H9 (cell line): Measurements from ENCODE around the gene METTL9. TPM values are rescaled to one million over a fixed set of nuclear protein-coding genes. Genes with fewer than 3 reads are reported as not detected.
"Not testable (repeated sequence)": the region's sequence is repeated elsewhere in the genome, so short reads cannot be mapped to it uniquely, and the experiment has no call there.

ENCODE experiments used
- DNase-seq: peaks from one replicate; pipeline ENCODE4 v3.0.0-alpha.2; 2017
- H2AFZ ChIP-seq: one replicate; pipeline ENCODE4 v1.6.1; 2013; ENCODE audit warnings: mild to moderate bottlenecking, low read length, control low read depth, moderate library complexity
- H2AK5ac ChIP-seq: 2 replicates; pipeline ENCODE4 v1.6.1; 2013; ENCODE audit warnings: low read length, control low read depth, mixed read lengths; ENCODE audit not compliant: insufficient read length
- H2BK120ac ChIP-seq: one replicate; pipeline ENCODE4 v1.6.1; 2013; ENCODE audit warnings: low read depth, mild to moderate bottlenecking, low read length, control low read depth, inconsistent platforms; ENCODE audit not compliant: poor library complexity, severe bottlenecking
- H2BK12ac ChIP-seq: 2 replicates; pipeline ENCODE4 v1.6.1; 2013; ENCODE audit warnings: low read length, control low read depth, mixed read lengths, low read depth; ENCODE audit not compliant: insufficient read length
- H2BK15ac ChIP-seq: 2 replicates; pipeline ENCODE4 v1.6.1; 2013; ENCODE audit warnings: low read depth, low read length, control low read depth
- H2BK20ac ChIP-seq: one replicate; pipeline ENCODE4 v1.6.1; 2013; ENCODE audit warnings: low read depth, mild to moderate bottlenecking, low read length, control low read depth, inconsistent platforms; ENCODE audit not compliant: poor library complexity, severe bottlenecking
- H2BK5ac ChIP-seq: 2 replicates; pipeline ENCODE4 v1.6.1; 2013; ENCODE audit warnings: low read length, control low read depth, mixed read lengths; ENCODE audit not compliant: insufficient read length
- H3K14ac ChIP-seq: 2 replicates; pipeline ENCODE4 v1.6.1; 2013; ENCODE audit warnings: low read length, control low read depth; ENCODE audit not compliant: insufficient read depth
- H3K18ac ChIP-seq: 2 replicates; pipeline ENCODE4 v1.6.1; 2013; ENCODE audit warnings: low read depth, mild to moderate bottlenecking, mixed read lengths, low read length, control low read depth; ENCODE audit not compliant: insufficient read length
- H3K23ac ChIP-seq: 2 replicates; pipeline ENCODE4 v1.6.1; 2013; ENCODE audit warnings: low read length, control low read depth, mixed read lengths, low read depth; ENCODE audit not compliant: insufficient read length
- H3K23me2 ChIP-seq: 2 replicates; pipeline ENCODE4 v1.6.1; 2013; ENCODE audit warnings: low read depth, mild to moderate bottlenecking, mixed read lengths, low read length, control low read depth; ENCODE audit not compliant: insufficient read length, poor library complexity, severe bottlenecking
- H3K27ac ChIP-seq: 2 replicates; pipeline ENCODE4 v1.5.1; 2013; ENCODE audit warnings: low read length, control low read depth, mixed read lengths, low read depth; ENCODE audit not compliant: insufficient read length
- H3K27me3 ChIP-seq: 2 replicates; pipeline ENCODE4 v1.6.1; 2013; ENCODE audit warnings: low read length, control low read depth, inconsistent platforms; ENCODE audit not compliant: insufficient read depth
- H3K4ac ChIP-seq: 2 replicates; pipeline ENCODE4 v1.6.1; 2013; ENCODE audit warnings: low read depth, mild to moderate bottlenecking, control low read depth, inconsistent platforms, low read length, moderate library complexity
- H3K4me1 ChIP-seq: 2 replicates; pipeline ENCODE4 v1.6.1; 2013; ENCODE audit warnings: low read length, control low read depth, inconsistent platforms; ENCODE audit not compliant: insufficient read depth
- H3K4me2 ChIP-seq: 2 replicates; pipeline ENCODE4 v1.6.1; 2013; ENCODE audit warnings: low read length, control low read depth, mixed read lengths; ENCODE audit not compliant: insufficient read length, insufficient read depth
- H3K56ac ChIP-seq: 2 replicates; pipeline ENCODE4 v1.6.1; 2013; ENCODE audit warnings: low read depth, mild to moderate bottlenecking, mixed read lengths, low read length, control low read depth; ENCODE audit not compliant: insufficient read length
- H3K79me1 ChIP-seq: 2 replicates; pipeline ENCODE4 v1.6.1; 2013; ENCODE audit warnings: low read depth, mild to moderate bottlenecking, moderate library complexity, low read length, control low read depth, inconsistent platforms; ENCODE audit not compliant: insufficient read depth, poor library complexity, severe bottlenecking
- H3K79me2 ChIP-seq: 2 replicates; pipeline ENCODE4 v1.6.1; 2013; ENCODE audit warnings: low read length, control low read depth, inconsistent platforms; ENCODE audit not compliant: insufficient read depth
- H3K9ac ChIP-seq: 2 replicates; pipeline ENCODE4 v1.6.1; 2013; ENCODE audit warnings: low read length, control low read depth, mixed read lengths; ENCODE audit not compliant: insufficient read length; ENCODE audit errors: extremely low read depth
- H3K9me3 ChIP-seq: one replicate; pipeline ENCODE4 v1.6.1; 2013; ENCODE audit warnings: low read depth, low read length, inconsistent platforms; ENCODE audit not compliant: control insufficient read depth
- H3T11ph ChIP-seq: one replicate; pipeline ENCODE4 v1.6.1; 2013; ENCODE audit warnings: mild to moderate bottlenecking, low read length, control low read depth, inconsistent platforms
- H4K20me1 ChIP-seq: one replicate; pipeline ENCODE4 v1.6.1; 2013; ENCODE audit not compliant: control insufficient read depth, insufficient read length, insufficient read depth
- H4K5ac ChIP-seq: 2 replicates; pipeline ENCODE4 v1.6.1; 2013; ENCODE audit warnings: low read depth, mild to moderate bottlenecking, mixed read lengths, low read length, control low read depth; ENCODE audit not compliant: insufficient read length
- H4K8ac ChIP-seq: replicated peaks from 2 replicates; pipeline ENCODE4 v1.6.1; 2013; ENCODE audit warnings: low read length, control low read depth, mixed read lengths, low read depth; ENCODE audit not compliant: insufficient read length
- H4K91ac ChIP-seq: 2 replicates; pipeline ENCODE4 v1.6.1; 2013; ENCODE audit warnings: low read depth, mild to moderate bottlenecking, moderate library complexity, mixed read lengths, low read length, control low read depth; ENCODE audit not compliant: insufficient read length
- H3K27ac Mint-ChIP-seq, 3 experiments: 2 replicates in 2 of 3; 3 replicates in 1 of 3; pipeline ENCODE4 v1.8.0; 2020 to 2021; ENCODE audit warnings: mixed read lengths in 3 of 3, mild to moderate bottlenecking in 1 of 3, moderate library complexity in 1 of 3
- H3K27me3 Mint-ChIP-seq: 2 replicates; pipeline ENCODE4 v1.8.0; 2021; ENCODE audit warnings: low read depth, mild to moderate bottlenecking, moderate library complexity, mixed read lengths
- H3K36me3 Mint-ChIP-seq, 3 experiments: 2 replicates in 2 of 3; 3 replicates in 1 of 3; pipeline ENCODE4 v1.8.0; 2020 to 2021; ENCODE audit warnings: low read depth in 3 of 3, mixed read lengths in 3 of 3; ENCODE audit not compliant: insufficient read depth in 1 of 3
- H3K4me1 Mint-ChIP-seq, 2 experiments: 2 replicates each; pipeline ENCODE4 v1.8.0; 2020; ENCODE audit warnings: mixed read lengths in 2 of 2
- H3K4me3 Mint-ChIP-seq, 2 experiments: 2 replicates in 1 of 2; 3 replicates in 1 of 2; pipeline ENCODE4 v1.8.0; 2020 to 2021; ENCODE audit warnings: mild to moderate bottlenecking in 2 of 2, mixed read lengths in 2 of 2, moderate library complexity in 1 of 2
- H3K9me3 Mint-ChIP-seq, 2 experiments: 2 replicates in 1 of 2; 3 replicates in 1 of 2; pipeline ENCODE4 v1.8.0; 2020; ENCODE audit warnings: mild to moderate bottlenecking in 2 of 2, mixed read lengths in 2 of 2, moderate library complexity in 1 of 2
- WGBS: extraction: QIAGEN DNeasy Blood & Tissue Kit; methylation state at CpG from one replicate; pipeline ENCODE4 v1.1.7; 2013; ENCODE audit warnings: missing lambda C conversion rate, low lambda C conversion rate, mixed read lengths; ENCODE audit not compliant: insufficient read length; ENCODE audit errors: extremely low coverage; 5-methylcytosine and 5-hydroxymethylcytosine counted together
- total RNA-seq: library from RNA; stranded (reverse); gene quantifications from 2 replicates; pipeline ENCODE4 v1.2.1, GENCODE V29; 2021
- TF ChIP-seq, protein P1 (sequence below): fragments of 200-600 bp; sonication (generic); conservative IDR thresholded peaks from 3 replicates; pipeline ENCODE4 v1.8.0; 2021; ENCODE audit warnings: antibody characterized with exemption, mild to moderate bottlenecking

METTL9 gene
- total RNA-seq, 1 experiment from 2014 or later = 108 TPM

DNA sequence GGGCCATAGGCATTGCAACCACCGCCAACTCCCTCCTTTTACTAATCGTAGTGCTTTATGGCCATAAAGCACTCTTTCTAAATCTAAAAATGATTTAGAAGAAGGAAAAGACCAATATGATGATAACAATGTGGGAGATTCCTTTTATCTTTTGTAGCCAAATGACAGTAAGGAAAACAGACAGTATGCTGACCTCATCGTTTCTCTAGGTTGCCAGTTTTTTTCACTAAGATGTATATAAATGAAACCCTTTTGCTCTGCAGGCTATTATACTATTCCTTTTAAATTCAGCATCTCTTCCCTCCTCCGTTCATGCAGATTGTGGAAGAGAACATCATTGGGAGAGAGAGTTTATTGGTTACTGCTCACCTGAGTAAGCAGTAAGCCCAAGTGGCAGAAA is 89.7 kb downstream of the METTL9 start:
- Histone ChIP-seq H3T11ph (no peak overlapping the region), H3K4me1 (no peaks in the 10 kb centered on the region), H3K14ac (no peak overlapping the region), H2BK12ac (no peak overlapping the region), H4K20me1 (no peaks in the 10 kb centered on the region), H3K23me2 (no peaks in the 10 kb centered on the region), H4K5ac (no peak overlapping the region), H3K18ac (no peak overlapping the region), H3K56ac (no peak overlapping the region), H2AK5ac (no peak overlapping the region), H2BK15ac (no peak overlapping the region), H3K27me3 (no peaks in the 10 kb centered on the region), H3K79me2 (no peaks in the 10 kb centered on the region), H3K4me2 (no peak overlapping the region), H4K8ac (no peak overlapping the region), H2BK20ac (no peak overlapping the region), H3K9ac (no peak overlapping the region), H2BK5ac (no peak overlapping the region), H2BK120ac (no peak overlapping the region), H3K4ac (no peak overlapping the region), H3K79me1 (no peaks in the 10 kb centered on the region), H3K23ac (no peak overlapping the region), H4K91ac (no peak overlapping the region), H2AFZ (no peak overlapping the region), H3K27ac (no peak overlapping the region), H3K9me3 (no peaks in the 10 kb centered on the region)
- Mint-ChIP-seq H3K27ac (no peak overlapping the region), H3K4me3 (no peak overlapping the region), H3K36me3 (no peaks in the 10 kb centered on the region), H3K27me3 (peaks cover 12% of the 10 kb centered on the region), H3K9me3 (peaks cover 3 to 9% of the 10 kb centered on the region in 2 experiments; a peak in 4 of 5 replicates), H3K4me1 (peaks cover 2% of the 10 kb centered on the region in 2 experiments; a peak in 1 of 4 replicates)
- DNase-seq = no peak
- TF ChIP-seq, protein P1, sequence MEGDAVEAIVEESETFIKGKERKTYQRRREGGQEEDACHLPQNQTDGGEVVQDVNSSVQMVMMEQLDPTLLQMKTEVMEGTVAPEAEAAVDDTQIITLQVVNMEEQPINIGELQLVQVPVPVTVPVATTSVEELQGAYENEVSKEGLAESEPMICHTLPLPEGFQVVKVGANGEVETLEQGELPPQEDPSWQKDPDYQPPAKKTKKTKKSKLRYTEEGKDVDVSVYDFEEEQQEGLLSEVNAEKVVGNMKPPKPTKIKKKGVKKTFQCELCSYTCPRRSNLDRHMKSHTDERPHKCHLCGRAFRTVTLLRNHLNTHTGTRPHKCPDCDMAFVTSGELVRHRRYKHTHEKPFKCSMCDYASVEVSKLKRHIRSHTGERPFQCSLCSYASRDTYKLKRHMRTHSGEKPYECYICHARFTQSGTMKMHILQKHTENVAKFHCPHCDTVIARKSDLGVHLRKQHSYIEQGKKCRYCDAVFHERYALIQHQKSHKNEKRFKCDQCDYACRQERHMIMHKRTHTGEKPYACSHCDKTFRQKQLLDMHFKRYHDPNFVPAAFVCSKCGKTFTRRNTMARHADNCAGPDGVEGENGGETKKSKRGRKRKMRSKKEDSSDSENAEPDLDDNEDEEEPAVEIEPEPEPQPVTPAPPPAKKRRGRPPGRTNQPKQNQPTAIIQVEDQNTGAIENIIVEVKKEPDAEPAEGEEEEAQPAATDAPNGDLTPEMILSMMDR = no peak
- WGBS = no CpG with 5 or more reads among the region's 4 CpGs

DNA sequence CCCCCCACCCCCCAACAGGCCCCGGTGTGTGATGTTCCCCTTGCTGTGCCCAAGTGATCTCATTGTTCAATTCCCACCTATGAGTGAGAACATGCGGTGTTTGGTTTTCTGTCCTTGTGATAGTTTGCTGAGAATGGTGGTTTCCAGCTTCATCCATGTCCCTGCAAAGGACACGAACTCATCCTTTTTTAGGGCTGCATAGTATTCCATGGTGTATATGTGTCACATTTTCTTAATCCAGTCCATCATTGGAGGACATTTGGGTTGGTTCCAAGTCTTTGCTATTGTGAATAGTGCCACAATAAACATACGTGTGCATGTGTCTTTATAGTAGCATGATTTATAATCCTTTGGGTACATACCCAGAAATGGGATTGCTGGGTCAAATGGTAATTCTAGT is 91.6 kb downstream of the METTL9 start:
- H2BK5ac ChIP-seq, H3K23ac ChIP-seq, H3K4me1 Mint-ChIP-seq, H3T11ph ChIP-seq, H3K36me3 Mint-ChIP-seq, H3K18ac ChIP-seq, H2BK12ac ChIP-seq, H4K20me1 ChIP-seq, H3K14ac ChIP-seq, H4K5ac ChIP-seq, H3K9me3 Mint-ChIP-seq, H3K79me2 ChIP-seq, DNase-seq, H3K23me2 ChIP-seq, H2BK120ac ChIP-seq, H3K27ac ChIP-seq, H2AK5ac ChIP-seq, H3K4ac ChIP-seq, H4K8ac ChIP-seq, H3K9me3 ChIP-seq, H3K4me3 Mint-ChIP-seq, H2AFZ ChIP-seq, H3K4me2 ChIP-seq, H2BK15ac ChIP-seq, H2BK20ac ChIP-seq, H3K4me1 ChIP-seq, H3K27ac Mint-ChIP-seq, H4K91ac ChIP-seq, H3K27me3 ChIP-seq, H3K9ac ChIP-seq, H3K56ac ChIP-seq, H3K79me1 ChIP-seq: not testable (repeated sequence)
- no CpG with 5 or more reads among the region's 4 CpGs for WGBS
- peaks cover 12% of the 10 kb centered on the region for H3K27me3 Mint-ChIP-seq
